ENCODE measurements around the gene RFLNA. TPM values are rescaled to one million over a fixed set of nuclear protein-coding genes. Genes with fewer than 3 reads are reported as not detected.

The RFLNA gene
- total and polyA plus RNA-seq, 2 of the 13 experiments (the other 11 are each of a cell fraction or from before 2014, with no cell fraction given) = not detected

DNA sequence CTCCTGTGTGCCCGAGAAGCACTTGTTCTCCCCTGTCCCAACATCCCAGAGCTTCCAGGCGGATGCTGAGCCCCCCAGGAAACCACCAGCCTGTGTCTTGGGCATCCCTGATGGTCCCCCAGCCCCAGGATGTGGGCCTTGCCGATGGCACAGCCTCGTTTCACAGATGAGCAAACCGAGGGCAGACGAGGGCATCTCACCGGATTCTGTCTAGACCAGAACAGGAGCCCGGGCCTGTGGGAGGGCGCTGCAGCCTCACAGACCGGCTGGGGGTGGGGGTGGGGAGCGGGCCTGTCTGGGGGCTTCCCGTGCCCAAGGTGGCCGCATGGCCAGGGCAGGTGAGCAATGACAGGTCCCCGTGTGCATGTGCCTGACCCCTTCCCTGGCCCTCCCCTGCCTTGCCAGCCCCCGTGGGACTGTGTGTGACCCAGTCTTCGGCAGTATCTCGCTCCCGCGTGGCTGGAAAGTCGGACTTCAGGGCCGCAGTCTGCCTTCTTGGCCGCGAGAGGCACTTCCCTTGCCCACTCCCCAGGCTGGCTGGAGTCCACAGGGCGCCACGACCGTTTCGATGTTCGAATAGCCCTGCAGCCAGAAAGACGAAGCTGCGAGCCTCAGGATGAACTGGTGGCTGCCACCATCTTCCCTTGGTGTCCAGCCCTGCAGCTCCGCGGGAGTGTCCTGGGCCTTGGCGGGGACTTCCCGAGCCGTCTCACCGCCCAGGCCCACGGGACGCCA lies 8.9 kb downstream of the RFLNA start (continued):
- no peak for TF ChIP-seq KDM5B (CRISPR knock-in tag; IDR thresholded peaks at IDR 0.05; ENCODE audit: borderline replicate concordance)
- TF ChIP-seq U2AF2 (IDR thresholded peaks at IDR 0.05; ENCODE audit: low read depth, low read length) = no peak
- TF ChIP-seq CBX1 (IDR thresholded peaks at IDR 0.05; ENCODE audit: low read depth) = no peak
- no peak for TF ChIP-seq ZNF501 (CRISPR knock-in tag; IDR thresholded peaks at IDR 0.05)
- TF ChIP-seq GABPA (IDR thresholded peaks at IDR 0.05; ENCODE audit: low read depth, low read length) = no peak
- no peak for TF ChIP-seq GABPA (CRISPR knock-in tag; IDR thresholded peaks at IDR 0.05; ENCODE audit: low read depth)
- TF ChIP-seq ZNF205 (CRISPR knock-in tag; IDR thresholded peaks at IDR 0.05) = no peak
- no peak for TF ChIP-seq NCOR1 (IDR thresholded peaks at IDR 0.05; ENCODE audit: borderline replicate concordance, low read length)
- TF ChIP-seq ZFP36L1 (CRISPR knock-in tag; IDR thresholded peaks at IDR 0.05) = no peak
- no peak for TF ChIP-seq NR2C2 (CRISPR knock-in tag; IDR thresholded peaks at IDR 0.05; ENCODE audit: borderline replicate concordance)

- Histone ChIP-seq H3K4me3 (replicated peaks in 1 of 3; ENCODE audit: insufficient read depth in 1 of 3, low read depth in 2 of 3, low read length in 3 of 3) (no peak overlapping the region), H3K79me2 (ENCODE audit: insufficient read depth, low read length) (no peaks in the 10 kb centered on the region), H4K20me1 (ENCODE audit: insufficient read depth, low read length) (no peaks in the 10 kb centered on the region), H3K9ac (ENCODE audit: insufficient read depth, low read depth, low read length) (no peak overlapping the region), H3K27me3 (ENCODE audit: control insufficient read depth in 1 of 2, insufficient read depth in 2 of 2, low read length in 2 of 2) (peaks cover 2 to 35% of the 10 kb centered on the region in 2 experiments; a peak in 2 of 5 replicates), H3K4me2 (ENCODE audit: low read depth, low read length) (no peak overlapping the region), H3K4me1 (ENCODE audit: insufficient read depth, low read length) (no peaks in the 10 kb centered on the region), H3K27ac (ENCODE audit: extremely low read length, insufficient read depth, low read length) (no peak overlapping the region), H3K36me3 (replicated peaks in 1 of 2; ENCODE audit: control insufficient read depth in 1 of 2, insufficient read depth in 2 of 2, low read length in 2 of 2) (no peaks in the 10 kb centered on the region), H3K9me3 (ENCODE audit: low read length) (no peaks in the 10 kb centered on the region), H2AFZ (ENCODE audit: low read length) (no peak overlapping the region)
- TF ChIP-seq RFX3 (CRISPR knock-in tag; IDR thresholded peaks at IDR 0.05) (no peak), CAMTA2 (CRISPR knock-in tag; IDR thresholded peaks at IDR 0.05; ENCODE audit: borderline replicate concordance) (no peak), ZNF614 (CRISPR knock-in tag; IDR thresholded peaks at IDR 0.05; ENCODE audit: borderline replicate concordance) (no peak), ZBTB14 (CRISPR knock-in tag; IDR thresholded peaks at IDR 0.05) (no peak), NFE2L1 (CRISPR knock-in tag; IDR thresholded peaks at IDR 0.05; ENCODE audit: borderline replicate concordance) (no peak), AGO2 (optimal IDR thresholded peaks at IDR 0.05; ENCODE audit: low read depth, low read length) (no peak), ZNF44 (CRISPR knock-in tag; IDR thresholded peaks at IDR 0.05) (no peak), TAF1 (CRISPR knock-in tag; IDR thresholded peaks at IDR 0.05) (no peak)
- POLR2A ChIA-PET = no interaction called here
- intact Hi-C loops (cut with micrococcal nuclease; ENCODE audit: unreplicated experiment) (no loop called here), in situ Hi-C loops (cut with HindIII; ENCODE audit: extremely low pct_ligation_motif_present, low pct_unique_long_range_greater_than_20kb) (no loop called here)
- CTCF ChIA-PET (ENCODE audit: low intra/inter-chr PET ratio, low total read pairs) = no interaction called here
- DNase-seq (ENCODE audit: low spot score) = no peak
- no peak for FAIRE-seq
- BruUV-seq (replicated peaks) = no TSS peak
- WGBS (ENCODE audit: low lambda C conversion rate) = 76% methylated on average over 4 of the region's 20 CpGs
- ATAC-seq = no peak
Observed at GRCh38 chr12:124304314-124304790, 9.5 kb downstream of the RFLNA start.
